ENCODE results near the gene ELFN1.

DNA sequence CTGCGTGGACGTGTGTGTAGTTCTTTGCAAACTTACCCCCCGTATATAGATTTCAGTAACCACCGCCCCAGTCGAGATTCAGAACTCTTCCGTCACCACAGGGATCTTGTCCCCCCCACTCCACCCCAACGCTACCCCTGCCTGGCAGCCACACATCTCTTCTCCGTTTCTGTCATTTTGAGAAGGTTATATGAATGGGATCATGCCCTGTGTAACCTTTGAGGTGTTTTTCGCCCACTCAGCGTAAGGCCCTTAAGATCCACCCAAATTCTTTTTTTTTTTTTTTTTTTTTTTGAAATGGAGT, 83.4 kb downstream of the ELFN1 start:
- no peak for TF ChIP-seq USF2 (CRISPR knock-in tag; IDR thresholded peaks at IDR 0.05)
- TF ChIP-seq ESRRA (IDR thresholded peaks at IDR 0.05; ENCODE audit: borderline replicate concordance, low read depth) = no peak
- no peak for TF ChIP-seq IRF9 (tag; IDR thresholded peaks at IDR 0.05)
- TF ChIP-seq CTCF (IDR thresholded peaks at IDR 0.05 in 2 of 3, conservative IDR thresholded peaks at IDR 0.05 in 1 of 3; ENCODE audit: insufficient read depth in 2 of 3, low read depth in 1 of 3, low read length in 3 of 3) = no peak
- no peak for TF ChIP-seq JUN (IDR thresholded peaks at IDR 0.05; ENCODE audit: borderline replicate concordance, low read depth, low read length)
- TF ChIP-seq JUN (CRISPR knock-in tag; IDR thresholded peaks at IDR 0.05; ENCODE audit: borderline replicate concordance) = no peak
- no peak for TF ChIP-seq FIP1L1 (IDR thresholded peaks at IDR 0.05; ENCODE audit: low read depth, low read length, poor library complexity, severe bottlenecking)
- TF ChIP-seq MAFK (IDR thresholded peaks at IDR 0.05; ENCODE audit: low read length) = no peak
- TF ChIP-seq SMC3 (conservative IDR thresholded peaks at IDR 0.05; ENCODE audit: insufficient read depth, low read depth, low read length) = no peak
- TF ChIP-seq ZNF12 (CRISPR knock-in tag; IDR thresholded peaks at IDR 0.05) = no peak
